ENCODE data around the gene ATP9B.

The ATP9B gene

DNA sequence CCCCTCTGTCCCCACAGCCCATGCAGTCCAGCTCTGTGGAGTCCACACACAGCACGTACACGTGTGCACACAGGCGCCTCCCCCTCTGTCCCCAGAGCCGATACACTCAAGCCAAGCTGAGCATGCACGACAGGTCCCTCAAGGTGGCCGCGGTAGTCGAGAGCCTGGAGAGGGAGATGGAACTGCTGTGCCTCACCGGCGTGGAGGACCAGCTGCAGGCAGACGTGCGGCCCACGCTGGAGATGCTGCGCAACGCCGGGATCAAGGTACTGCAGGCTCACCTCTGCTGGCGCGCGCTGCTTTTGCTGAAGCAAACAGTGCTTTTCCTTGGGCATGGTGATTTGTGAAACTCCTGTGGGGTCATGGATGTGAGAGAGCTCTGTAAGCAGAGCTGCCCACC lies 268.0 kb downstream of the ATP9B start:
- DNase-seq: no peak

DNA sequence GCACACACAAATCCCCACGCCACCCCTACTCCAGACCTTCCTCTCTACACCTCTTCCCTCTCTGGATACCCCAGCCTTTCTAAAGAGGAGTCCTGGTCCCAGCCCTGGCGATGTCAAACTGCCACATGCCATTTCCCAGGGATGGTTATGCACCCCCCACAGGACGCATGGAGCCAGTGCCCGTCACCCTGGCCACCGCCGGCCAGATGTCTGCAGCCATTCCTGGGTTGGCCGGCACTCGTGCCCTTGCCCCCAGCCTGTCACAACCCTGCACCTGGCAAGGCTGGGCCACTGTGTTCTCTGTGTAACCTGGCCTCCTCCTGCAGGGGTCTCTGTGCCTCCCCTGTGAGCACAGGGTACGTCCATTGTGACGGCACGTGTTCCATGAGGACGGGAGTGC lies 268.4 kb downstream of the ATP9B start:
- DNase-seq: no peak

DNA sequence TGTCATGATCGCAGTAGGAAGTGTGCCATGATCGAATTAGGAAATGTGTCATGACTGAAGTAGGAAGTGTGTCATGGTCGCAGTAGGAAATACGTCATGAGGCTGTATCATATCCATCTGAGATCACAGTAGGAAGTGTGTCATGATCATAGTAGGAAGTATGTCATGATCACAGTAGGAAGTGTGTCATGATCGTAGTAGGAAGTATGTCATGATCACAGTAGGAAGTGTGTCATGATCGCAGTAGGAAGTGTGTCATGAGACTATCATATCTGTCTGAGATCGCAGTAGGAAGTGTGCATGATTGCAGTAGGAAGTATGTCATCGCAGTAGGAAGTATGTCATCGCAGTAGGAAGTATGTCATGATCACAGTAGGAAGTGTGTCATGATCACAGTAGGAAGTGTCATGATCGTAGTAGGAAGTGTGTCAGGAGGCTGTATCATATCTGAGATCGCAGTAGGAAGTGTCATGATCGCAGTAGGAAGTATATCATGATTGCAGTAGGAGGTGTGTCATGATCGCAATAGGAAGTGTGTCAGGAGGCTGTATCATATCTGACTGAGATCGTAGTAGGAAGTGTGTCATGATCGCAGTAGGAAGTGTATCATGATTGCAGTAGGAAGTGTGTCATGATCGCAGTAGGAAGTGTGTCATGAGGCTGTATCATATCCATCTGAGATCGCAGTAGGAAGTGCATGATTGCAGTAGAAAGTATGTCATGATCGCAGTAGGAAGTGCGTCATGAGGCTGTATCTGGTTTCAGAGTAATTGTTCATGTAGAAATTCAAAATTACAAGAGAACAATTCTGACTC lies 270.1 kb downstream of the ATP9B start:
- DNase-seq: no peak

DNA sequence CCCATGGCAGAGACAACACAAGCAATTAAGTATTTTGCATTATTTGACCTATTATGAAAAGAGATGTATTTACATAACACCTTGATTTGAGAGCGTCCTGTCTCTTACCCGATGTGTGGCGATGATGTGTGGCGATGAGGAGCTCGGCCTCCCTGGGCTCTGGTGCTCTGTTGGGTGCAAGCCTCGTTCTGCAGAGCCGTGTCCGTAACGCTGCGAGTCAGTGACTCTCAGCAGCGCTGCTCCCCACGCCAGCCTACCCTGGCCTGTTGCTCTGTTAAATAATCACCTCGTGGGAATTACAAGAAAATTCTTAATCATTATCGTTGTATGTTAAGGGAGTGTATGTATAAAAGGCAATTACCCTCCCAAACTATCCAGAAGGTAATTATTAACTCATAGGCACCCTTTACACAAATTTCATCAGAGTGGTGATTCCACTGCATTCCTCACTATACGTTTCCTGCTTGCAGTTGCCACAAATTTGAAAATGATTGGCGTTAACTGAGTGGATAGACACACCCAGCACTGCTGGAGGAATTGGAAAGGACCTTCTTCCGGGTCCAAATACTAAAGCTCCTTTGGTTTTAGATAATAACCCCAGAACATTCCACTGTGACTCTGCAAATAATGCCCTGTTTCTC lies 274.5 kb downstream of the ATP9B start:
- DNase-seq: no peak

DNA sequence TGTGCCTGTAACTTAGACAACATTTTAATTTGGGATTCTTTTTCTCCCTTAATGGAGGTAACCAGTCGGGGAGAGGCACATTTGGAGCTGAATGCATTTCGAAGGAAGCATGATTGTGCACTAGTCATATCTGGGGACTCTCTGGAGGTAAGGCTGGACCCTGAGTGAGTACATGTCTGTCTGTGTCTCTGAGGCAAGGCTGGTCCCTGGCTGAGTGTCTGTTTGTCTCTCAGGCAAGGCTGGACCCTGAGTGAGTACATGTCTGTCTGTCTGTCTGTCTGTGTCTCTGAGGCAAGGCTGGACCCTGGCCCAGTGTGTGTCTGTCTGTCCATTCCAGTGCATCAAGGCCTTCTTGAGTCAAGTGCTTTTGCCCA lies 275.0 kb downstream of the ATP9B start:
- DNase-seq: no peak

DNA sequence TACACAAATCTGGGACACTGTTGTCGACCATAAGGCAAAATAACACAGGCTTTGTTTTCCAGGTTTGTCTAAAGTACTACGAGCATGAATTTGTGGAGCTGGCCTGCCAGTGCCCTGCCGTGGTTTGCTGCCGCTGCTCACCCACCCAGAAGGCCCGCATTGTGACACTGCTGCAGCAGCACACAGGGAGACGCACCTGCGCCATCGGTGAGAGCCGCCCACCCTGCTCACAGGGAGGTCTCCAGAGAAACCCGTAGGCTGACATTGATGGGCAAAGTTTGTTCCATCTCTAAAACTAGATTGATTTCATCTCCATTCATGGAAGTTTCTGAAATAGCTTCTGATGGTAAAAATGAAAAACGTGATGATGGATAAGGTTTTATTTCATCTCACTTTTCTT lies 276.2 kb downstream of the ATP9B start:
- DNase-seq: no peak

DNA sequence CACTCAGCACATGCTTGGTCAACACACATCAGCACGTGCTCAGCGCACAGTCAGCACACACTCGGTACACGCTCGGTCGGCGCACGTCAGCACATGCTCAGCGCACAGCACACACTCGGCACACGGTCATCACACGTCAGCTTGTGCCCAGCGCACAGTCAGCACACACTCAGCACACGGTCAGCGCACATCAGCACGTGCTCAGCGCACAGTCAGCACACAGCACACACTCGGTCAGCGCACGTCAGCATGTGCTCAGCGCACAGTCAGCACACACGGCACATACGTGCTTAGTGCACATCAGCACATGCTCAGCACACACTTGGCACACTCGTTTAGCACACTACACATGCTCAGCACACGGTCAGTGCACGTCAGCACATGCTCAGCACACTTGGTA lies 276.8 kb downstream of the ATP9B start:
- no peak for DNase-seq

DNA sequence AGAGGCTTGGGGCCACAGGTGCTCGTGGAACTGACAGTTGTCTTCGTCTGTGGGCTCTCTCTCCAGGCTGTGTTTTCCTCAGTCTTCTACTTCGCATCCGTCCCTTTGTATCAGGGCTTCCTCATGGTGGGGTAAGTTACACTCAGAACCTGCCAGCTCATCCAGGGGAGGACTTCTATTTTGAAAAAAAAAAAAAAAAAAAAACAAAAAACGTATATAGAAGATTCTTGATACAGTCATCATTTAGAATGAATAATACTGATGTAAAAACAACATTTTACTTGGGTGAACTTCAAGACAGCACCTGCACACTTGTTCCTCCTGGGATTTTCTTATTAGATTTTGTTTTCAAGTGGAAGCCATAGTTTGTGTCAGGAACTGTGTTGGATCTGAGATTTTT lies 278.9 kb downstream of the ATP9B start:
- no peak for DNase-seq

DNA sequence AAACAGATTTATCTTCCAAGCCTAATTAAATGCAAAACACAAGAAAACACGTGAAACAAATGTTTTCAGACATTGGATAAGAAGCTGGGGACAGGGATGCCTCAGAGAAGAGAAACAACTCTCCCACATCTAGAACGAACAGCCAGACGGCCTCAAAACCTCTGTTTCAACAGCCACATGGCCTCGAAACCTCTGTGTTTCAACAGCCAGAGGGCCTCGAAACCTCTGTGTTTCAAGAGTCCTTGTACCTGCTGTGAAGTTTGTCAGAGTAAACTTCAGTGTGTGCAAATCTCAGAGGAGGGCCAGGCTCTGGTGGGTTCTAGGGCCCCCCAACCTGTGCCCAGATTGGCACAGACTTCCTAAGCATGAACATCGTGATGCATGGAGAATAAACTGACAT lies 283.2 kb downstream of the ATP9B start:
- DNase-seq: no peak

DNA sequence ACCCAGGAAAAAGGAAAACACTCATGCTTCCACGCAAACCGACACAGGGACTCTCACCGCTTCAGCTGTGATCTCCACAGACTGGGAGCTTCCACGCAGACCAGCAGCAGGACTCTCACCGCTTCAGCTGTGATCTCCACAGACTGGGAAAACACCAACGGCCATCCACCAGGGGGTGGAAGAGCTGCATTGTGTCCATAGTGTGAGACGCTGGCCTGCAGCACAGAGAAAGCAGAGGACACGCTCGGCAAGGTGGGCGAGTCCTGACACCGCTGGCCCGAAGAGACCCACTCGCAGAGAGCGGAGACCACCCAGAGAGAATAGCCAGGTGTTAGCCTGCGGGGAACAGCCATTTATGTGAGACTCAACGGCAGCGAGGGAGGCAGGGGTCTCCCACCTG lies 284.1 kb downstream of the ATP9B start:
- no peak for DNase-seq

DNA sequence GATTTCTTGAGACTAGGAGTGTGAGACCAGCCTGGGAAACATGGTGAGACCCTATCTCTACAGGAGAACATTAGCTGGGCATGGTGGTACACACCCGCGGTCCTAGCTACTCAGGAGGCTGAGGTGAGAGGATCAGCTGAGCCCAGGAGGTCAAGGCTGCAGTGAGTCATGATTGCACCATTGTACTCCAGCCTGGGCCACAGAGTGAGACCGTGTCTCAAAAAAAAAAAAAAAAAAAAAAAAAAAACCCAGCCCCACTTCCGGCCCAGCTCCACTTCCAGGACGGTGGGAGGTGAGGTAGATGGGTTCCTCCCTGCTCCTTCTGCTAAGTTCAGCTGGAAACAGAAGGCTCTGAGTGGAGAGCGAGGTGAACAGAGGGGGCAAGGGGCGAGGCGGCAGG lies 285.2 kb downstream of the ATP9B start:
- DNase-seq: no peak

DNA sequence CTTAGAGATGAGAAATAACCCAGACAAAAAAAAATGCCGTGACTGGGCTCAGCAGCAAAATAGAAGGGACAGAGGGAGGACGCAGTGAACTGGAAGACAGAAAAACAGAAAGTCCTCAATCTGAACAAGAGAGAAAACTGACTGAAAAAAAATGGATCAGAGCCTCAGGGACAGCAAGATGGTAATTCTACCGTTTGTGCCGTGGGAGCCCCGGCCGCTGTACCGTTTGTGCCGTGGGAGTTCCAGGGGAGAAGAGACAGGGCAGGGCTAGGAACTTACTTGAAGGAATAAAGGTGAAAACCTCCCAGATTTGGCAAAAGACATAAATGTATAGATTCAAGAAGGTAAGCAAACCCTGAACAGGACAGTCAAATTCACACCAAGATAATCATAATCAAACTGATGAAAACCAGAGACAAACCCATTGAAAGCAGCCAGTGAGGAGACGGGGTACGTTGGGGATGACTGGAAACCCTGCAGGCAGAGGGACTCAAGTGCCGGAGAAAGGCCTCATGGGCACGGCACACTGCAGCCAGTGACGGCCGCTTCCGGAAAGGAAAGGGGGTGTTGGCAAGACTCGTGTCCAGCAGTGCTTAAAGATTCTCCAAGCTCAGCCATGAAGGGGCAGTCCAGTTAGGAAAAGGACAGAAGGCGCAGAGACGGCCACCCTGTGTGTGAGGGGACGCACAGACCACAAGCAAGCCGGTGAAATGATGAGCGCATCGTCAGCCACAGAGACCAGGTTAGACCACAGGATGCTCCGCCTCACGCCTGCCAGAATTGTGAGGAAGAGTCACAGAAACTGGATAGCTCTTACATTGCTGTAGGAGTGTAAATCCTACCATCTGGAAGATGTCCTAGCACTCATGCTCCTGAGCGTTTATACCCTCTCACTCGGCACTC lies 286.5 kb downstream of the ATP9B start:
- DNase-seq: no peak

DNA sequence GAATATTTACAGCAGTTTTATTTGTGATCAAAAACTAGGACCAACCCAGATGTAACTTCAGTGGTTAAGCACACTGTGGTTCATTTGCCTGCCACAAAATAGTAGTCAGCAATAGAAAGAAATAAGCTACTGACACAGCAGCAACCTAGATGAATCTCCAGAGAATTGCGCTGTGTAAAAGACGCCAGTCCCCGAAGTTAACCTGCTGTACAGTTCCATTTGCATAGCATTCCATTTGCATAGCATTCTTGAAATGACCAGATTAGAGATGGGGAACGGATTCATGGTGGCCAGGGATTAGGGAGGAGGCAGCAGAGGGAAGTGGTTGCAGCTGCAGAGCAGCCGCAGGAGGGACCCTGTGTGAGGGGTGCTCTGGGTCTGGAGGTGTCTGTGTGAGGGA lies 287.2 kb downstream of the ATP9B start:
- no peak for DNase-seq

DNA sequence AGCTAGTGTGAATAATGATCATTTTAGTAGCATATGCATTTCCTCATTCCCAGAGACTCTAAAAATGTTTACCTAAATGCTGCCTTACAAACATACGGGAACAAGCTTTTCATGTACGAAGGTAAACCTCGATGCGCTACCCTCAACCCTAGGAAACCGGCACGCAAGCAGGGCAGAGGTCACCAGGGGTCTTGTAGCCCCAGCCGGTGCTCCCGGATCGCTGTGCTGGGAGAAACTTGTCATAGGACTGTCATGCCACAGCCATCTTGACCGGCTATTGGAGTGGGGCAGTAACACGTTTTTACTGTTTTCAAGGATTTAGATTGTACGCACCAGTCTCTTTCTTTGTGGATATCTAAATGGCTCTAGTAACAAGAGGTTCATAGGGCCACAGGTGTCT lies 291.7 kb downstream of the ATP9B start:
- DNase-seq: no peak

DNA sequence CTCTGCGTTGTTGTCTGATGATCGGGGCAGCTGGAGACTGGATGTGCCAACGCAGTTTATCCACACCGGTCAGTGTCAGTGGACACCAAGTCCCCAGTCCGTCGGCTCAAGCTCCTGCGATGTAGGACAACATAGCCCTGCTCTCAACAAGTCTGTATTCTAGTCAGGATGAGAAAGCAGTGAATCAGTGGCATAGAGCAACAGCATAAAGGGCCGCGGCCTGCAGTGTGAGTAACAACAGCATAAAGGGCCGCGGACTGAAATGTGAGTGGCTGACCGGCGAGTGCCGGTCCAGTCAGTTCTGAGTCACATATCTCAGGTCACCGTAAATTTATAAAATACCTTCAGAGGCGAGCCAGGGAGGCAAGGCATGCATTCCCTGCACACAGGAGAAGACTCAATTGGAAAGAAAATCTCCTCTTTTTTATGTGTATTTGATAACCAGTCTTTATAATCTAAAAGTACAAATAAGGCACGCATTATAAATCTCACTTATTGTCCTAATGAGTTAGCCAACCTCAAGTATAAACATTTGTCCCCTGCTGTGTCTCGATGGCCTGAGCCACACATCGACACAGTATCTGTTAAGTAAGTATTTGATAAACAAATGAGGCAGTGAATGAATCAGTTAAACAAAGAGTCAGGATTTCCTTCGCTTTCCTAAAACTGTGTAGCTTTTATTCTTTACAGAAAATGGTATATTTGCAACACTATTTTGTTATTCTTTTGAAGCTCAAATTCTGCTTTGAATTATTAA lies 292.8 kb downstream of the ATP9B start:
- DNase-seq: no peak

DNA sequence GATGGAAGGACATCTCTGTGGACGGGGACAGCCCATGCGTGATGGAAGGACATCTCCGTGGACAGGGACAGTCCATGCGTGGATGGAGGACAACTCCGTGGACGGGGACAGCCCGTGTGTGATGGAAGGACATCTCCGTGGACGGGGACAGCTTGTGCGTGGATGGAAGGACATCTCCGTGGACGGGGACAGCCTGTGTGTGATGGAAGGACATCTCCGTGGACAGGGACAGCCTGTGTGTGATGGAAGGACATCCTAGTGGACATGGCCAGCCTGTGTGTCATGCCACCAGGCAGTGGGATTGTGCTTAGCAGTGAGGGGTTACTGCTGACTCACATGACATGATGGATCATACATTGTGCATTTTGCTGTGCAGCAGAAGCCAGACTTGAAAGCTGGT lies 296.5 kb downstream of the ATP9B start:
- DNase-seq: no peak

DNA sequence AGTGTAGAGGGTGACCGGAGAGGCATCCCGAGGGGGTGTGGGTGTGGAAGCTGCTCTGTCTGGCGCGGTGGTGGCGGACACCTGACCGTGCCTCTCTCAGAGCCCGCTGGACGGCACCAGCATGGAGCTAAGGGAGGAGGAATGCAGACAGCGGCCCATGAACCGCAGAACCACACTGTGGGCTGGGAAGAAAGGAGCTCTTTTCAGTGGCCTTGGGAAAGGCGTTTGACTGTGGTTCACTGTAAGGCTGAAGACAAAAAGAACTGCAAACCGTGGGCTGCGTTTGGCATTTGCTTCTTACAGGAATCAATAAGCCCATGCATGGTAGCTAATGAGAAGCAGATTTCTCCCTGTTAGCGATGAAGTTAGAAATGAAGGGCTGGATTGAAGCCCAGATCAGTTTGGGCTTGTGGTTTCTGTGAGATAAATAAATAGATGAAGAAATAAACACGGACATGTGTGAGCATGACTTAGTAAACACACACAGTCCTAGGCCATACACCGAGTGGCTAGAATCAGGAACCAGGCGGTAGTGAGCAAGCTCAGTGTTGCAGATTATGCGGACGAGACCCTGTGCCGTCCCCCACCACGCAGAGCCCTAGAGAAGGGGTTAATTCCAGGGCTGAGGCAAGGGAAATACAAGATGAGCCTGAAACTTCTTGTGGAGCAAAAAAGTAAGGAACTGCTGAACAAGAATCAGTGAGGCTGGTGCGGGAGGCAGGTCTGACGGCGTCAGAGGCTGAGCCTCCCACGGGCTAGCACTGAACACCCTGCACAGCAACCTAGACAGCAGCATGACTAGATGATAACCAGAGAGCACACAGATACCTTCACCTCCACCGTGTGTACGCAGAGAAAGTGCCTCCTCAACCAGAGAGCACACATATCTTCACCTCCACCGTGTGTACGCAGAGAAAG lies 297.2 kb downstream of the ATP9B start:
- DNase-seq: no peak

DNA sequence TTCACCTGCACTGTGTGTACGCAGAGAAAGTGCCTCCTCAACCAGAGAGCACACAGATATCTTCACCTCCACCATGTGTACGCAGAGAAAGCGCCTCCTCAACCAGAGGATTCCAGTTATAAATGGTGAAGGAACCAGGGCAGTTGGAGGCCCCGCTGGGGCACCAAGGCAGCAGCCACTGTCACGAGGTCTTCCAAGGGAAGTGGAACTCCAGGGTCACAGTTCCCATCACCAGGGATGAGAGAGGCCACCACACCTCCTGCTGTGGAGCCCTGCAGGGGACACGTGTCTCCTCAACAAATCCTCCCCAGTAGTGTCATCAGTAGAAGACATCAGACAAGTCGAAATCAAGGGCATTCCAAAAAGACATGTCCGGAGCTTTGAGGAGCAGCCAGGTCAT lies 298.3 kb downstream of the ATP9B start:
- DNase-seq: no peak

DNA sequence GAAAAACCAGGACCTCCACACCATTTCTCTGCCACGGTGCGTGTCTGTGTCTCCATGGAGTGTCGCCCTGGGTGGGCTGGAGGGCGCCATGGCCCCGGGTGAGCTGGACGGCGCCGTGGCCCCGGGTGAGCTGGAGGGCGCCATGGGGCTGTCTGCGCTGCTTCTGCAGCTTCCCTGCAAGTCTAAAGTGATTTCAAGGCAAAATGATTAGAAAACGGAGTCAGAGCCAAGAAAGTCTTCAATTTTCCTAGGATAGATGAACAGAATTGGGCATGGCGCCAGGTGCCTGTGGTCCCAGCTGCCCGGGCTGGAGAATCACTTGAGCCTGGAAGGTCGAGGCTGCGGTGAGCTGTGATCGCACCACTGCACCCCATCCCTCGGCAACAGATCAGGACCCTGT lies 298.8 kb downstream of the ATP9B start:
- DNase-seq: no peak

DNA sequence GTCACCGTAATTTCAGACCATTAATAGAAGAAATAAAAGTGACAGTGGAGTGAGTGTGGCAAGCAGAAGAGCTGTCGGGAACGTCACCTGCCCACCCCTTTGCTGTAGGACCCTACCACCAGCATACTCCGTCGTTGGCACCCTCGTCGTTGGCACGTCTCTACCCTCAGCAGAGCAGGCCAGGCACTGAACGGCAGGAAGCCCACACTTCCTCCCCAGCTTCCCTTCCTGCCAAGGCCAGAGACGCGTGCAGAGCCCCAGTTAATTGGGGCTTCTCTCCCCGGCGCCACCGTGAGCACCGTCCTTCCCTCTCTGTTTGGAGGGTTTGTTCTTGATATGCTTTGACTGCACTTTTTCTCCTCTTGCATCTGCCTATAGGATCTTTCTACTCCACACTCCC lies 299.5 kb downstream of the ATP9B start:
- DNase-seq: no peak

DNA sequence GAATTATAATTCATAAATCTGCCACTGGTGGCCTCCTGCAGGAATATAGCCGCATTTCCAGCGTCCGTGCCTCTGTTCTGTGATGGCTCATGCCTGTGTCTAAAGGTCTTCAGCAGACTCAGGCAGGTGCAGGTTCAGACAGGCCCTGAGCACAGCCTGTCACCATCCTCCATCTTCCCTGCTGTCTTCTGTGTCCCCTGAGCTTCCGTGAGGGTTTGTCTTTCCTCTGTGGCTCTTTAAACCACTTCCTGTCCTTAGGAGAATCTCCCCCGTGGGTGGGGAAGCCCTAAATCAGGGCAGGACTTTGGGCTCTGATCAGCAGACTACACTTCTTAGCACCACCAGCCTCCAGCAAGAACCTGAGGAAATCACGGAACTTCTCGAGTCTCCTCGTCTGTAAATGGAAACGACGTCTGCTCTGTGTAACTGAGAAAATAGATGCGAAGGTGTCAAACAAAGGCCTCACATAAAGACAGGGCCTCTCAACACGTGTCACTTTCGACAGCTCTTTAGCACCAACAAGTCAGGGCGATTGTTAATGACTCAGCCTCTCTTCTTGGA lies 302.4 kb downstream of the ATP9B start:
- no peak for DNase-seq

DNA sequence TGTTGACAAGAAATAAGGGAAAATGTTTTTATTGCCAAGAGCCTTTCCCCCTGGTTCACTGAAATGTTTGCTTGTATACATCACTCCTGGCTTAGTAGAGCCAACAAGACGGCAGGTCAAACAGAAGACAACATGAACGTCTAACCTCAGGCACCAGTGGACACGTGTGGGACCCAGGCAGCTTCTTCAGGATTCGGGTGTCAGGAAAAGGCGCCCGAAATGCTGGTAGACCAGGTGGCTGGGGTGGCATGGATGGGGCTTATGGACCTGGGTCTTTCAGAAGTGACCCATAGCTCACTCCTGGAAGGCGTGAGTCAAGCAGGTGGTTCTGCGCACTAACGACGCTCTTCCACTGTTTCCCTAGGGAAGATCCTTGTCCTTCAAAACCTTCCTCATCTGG lies 303.3 kb downstream of the ATP9B start:
- no peak for DNase-seq

Measured in CD4-positive, alpha-beta T cell treated with Interleukin-17A for 1 hour (primary cell).